GM19099 (cell line): ENCODE data around the gene THAP3.

Source experiments
- POLR2A ChIP-seq: IDR thresholded peaks from 3 replicates; pipeline ENCODE4 v1.6.1; 2011; ENCODE audit warnings: low read depth; ENCODE audit not compliant: insufficient read length; ENCODE audit errors: extremely low read depth

The THAP3 gene

DNA sequence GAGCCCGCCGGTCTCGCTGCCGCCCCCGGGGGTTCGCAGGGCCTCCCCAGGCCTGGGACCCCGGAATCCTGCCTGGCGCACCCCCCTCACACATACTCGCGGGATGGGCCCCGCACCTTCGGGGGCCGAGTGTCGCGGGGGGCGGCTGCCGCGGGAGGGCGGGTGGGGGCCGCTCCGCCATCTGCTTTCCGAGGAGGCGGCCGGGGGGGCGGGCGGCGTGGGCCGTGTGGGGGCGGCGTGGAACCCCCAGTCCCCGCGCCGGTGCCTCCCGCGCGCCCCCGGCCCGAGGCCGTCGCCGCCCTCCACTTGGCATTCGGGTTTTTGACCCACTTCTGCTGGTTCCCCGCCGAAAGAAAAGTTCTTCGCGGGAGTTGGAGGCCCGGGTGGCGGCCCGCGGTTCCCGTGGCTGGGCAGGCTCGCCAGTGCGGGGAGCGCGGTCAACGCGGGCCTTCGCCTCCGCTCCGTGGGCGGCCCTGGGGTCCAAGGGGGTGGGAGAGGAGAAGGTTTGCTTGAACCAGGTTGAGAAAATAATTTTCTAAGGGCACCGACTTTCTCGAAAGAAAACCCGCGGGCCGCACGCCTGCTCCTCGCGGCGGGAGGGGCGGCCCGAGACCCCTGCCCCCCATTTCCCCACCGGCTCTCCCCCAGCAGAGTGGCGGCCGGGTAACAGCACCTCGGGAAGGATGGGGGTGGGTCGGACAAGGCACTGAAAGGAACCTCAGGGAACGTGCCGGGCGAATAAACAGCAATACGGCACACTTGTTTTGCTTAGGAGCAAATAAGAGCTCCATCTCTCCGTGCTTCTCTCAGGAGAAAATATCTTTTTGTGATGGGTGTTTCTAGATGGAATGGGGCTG, 9.5 kb upstream of the THAP3 start:
- no peak for TF ChIP-seq POLR2A

GRCh38 chr1:6619045-6619444, 5.6 kb upstream of the THAP3 start:
- TF ChIP-seq POLR2A, result no peak

DNA sequence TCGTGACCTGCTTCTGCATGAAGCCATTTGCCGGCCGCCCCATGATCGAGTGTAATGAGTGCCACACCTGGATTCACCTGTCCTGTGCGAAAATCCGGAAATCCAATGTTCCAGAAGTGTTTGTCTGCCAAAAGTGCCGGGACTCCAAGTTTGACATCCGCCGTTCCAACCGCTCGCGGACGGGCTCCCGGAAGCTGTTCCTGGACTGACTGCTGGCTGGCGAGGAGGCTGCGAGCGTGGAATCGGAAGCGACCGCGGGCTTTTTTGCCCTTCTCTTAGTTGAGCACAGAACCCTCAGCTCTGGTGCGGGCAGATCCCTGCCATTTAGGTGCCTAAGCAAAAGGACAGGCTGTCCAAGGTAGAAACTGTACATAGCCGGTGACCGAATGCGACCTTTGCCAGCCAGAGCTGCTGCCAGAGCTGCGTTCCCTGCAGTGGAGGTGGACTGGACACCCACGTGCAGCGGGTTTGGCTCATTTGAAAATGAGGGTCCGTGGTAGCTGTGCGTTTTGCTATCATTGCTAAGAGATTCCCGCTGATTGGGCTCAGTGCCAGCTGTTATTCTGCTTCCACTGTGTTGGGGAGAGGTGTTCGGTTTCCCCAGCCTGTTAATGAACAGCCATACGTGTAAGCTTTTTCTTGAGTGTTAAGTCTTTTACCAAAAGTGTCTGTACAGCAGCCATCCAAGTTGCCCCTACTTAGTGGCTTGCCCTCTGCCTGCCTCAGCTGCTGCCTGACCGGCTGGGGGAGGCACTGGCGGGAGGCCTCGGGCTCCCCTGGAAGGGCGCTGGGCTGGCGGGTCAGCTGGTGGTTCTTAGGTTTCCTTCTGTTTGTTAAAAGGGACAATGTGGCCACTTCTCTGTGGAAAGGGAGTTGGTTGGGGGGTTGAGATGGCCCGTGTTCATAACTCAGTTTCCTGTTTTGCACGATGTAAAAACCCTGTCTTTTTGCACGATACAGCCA, 3.0 kb upstream of the THAP3 start:
- TF ChIP-seq POLR2A, result no peak

DNA sequence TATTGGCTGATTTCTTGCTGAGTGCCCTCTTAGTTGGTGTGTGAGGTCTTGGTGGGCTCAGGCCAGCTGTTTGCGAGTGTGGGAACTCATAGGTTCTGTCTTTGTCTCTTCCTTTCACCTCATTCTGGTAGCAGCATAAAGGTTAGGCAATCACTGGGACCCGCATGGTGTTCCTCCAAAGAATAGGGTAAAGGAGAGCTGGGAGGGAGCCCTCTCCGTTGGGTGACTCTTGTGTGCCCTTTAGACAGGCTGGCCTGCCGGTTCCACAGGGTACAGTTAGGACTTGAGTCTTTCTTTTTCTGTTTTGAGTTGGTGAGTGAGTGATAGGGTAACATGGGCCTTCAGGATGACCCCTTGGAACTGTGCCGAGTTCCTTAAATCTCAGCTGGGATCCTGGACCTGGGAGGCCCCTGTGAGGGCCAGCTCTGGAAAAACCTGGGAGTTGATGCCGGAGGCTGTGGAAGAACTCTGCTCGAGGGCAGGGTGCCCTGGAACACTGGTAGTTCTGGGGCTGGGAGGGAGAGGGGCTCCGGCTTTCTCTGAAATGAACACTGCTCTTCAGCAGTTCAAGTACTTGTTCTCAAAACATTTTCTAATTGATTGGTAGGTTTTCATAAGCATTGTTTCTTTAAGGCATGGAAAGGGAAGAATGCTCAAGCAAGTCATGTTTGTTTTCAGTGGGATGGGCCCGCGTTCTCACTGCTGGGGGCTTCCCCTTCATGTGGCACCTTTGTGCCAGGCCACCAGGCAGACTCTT, 2.1 kb upstream of the THAP3 start:
- TF ChIP-seq POLR2A, result no peak

GRCh38 chr1:6623269-6623965, 1.3 kb upstream of the THAP3 start:
- TF ChIP-seq POLR2A, result no peak

DNA sequence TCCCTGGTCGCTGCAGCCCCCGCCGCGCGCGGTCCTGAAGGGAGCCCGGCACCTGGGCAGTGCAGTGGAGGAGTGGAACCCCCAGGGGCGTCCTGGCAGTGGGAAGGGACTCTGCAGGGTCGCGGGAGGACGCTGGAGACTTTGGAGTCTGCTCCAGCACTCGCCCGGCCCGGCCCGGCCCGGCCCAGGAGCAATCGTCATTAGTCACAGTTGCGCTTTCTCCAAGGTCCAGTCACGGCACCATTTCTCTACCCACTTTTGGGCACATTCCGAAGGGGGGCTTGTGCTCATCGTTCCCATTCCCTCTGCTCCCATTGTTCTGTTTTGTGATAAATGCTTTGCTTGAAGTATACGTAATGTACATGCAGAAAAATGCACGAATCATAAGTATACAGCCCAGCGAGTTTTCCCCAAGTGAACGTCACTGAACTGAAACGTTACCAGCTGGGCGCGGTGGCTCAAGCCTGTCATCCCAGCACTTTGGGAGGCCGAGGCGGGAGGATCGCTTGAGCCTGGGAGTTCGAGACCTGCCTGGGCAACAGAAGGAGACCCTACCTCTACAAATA, 999 bp downstream of the THAP3 start:
- TF ChIP-seq POLR2A, result no peak

GRCh38 chr1:6627031-6627430, 2.4 kb downstream of the THAP3 start:
- TF ChIP-seq POLR2A, result no peak

- TF ChIP-seq POLR2A, result no peak
These were observed 3.3 kb downstream of the THAP3 start for GRCh38 chr1:6627841-6628545.

- TF ChIP-seq POLR2A, result no peak
These were observed 4.4 kb downstream of the THAP3 start for GRCh38 chr1:6628971-6629479.

- no peak for TF ChIP-seq POLR2A
These were observed 5.4 kb downstream of the THAP3 start for GRCh38 chr1:6630027-6630426.

- TF ChIP-seq POLR2A, result no peak
These were observed 6.4 kb downstream of the THAP3 start for GRCh38 chr1:6631058-6631457.

DNA sequence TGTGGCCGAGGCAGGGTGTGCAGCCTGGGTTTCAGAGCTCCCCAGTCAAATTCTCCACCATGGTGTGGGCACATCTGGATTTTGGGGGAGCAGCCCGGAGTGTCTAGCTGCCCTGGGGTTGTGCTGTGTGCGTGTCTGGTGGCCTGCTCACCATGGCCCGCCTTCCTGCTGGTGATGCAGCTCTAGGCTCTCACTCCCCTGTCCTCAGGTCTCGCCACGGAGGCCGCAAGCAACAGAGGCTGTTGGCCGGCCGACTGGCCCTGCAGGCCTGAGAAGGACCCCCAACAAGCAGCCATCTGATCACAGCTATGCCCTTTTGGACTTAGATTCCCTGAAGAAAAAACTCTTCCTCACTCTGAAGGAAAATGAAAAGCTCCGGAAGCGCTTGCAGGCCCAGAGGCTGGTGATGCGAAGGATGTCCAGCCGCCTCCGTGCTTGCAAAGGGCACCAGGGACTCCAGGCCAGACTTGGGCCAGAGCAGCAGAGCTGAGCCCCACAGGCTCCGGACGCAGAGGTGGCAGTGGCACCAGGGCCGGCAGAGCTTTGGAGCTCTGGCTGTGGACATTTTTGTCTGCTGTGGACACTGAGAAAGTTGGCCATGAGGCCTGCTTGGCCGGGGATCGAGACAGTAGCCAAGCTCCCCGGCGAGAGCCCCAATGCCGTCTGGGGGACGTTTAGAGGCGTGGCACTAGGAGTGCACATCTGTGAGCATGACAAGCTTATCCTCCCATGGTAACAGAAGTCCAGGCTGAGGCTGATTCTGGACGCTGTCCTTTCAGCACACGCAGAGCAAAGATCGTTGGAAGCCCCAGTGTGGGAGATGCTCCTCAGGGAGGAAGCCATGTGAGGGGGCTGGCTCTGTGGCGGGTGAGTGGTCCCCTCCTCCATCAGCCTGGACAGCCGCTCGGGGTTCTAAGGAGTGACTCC, 8.2 kb downstream of the THAP3 start:
- no peak for TF ChIP-seq POLR2A

GRCh38 chr1:6634371-6635052, 9.8 kb downstream of the THAP3 start:
- TF ChIP-seq POLR2A, result no peak
